ENCODE measurements around the gene KANSL2.

Gene KANSL2

GRCh38 chr12:48690436-48690835 is 8.4 kb upstream of the KANSL2 start:
- TF ChIP-seq USF1 (IDR thresholded peaks at IDR 0.05) (no peak), TEAD4 (IDR thresholded peaks at IDR 0.05) (no peak), TAF1 (IDR thresholded peaks at IDR 0.05; ENCODE audit: low read depth) (no peak), REST (IDR thresholded peaks at IDR 0.05; ENCODE audit: low read depth) (no peak), YY1 (IDR thresholded peaks at IDR 0.05; ENCODE audit: low read depth) (no peak), ZBTB7A (IDR thresholded peaks at IDR 0.05; ENCODE audit: low read depth) (no peak), CREB1 (IDR thresholded peaks at IDR 0.05; ENCODE audit: low read depth) (no peak), CEBPB (IDR thresholded peaks at IDR 0.05) (no peak), EGR1 (IDR thresholded peaks at IDR 0.05) (no peak), NFIC (IDR thresholded peaks at IDR 0.05) (no peak), MAX (IDR thresholded peaks at IDR 0.05) (no peak), FOXM1 (IDR thresholded peaks at IDR 0.05; ENCODE audit: borderline replicate concordance, low read depth) (no peak), TCF12 (IDR thresholded peaks at IDR 0.05; ENCODE audit: low read depth) (no peak), EP300 (IDR thresholded peaks at IDR 0.05; ENCODE audit: borderline replicate concordance) (no peak), RAD21 (IDR thresholded peaks at IDR 0.05; ENCODE audit: low read depth) (no peak)

GRCh38 chr12:48688836-48689235 is 6.8 kb upstream of the KANSL2 start:
- TF ChIP-seq TEAD4 (IDR thresholded peaks at IDR 0.05), result no peak
- no peak for TF ChIP-seq EP300 (IDR thresholded peaks at IDR 0.05; ENCODE audit: borderline replicate concordance)
- TF ChIP-seq MAX (IDR thresholded peaks at IDR 0.05), result no peak

- TF ChIP-seq REST (IDR thresholded peaks at IDR 0.05; ENCODE audit: low read depth) (no peak), EP300 (IDR thresholded peaks at IDR 0.05; ENCODE audit: borderline replicate concordance) (no peak), RAD21 (IDR thresholded peaks at IDR 0.05; ENCODE audit: low read depth) (no peak), NFIC (IDR thresholded peaks at IDR 0.05) (no peak), EGR1 (IDR thresholded peaks at IDR 0.05) (no peak), TEAD4 (IDR thresholded peaks at IDR 0.05) (no peak), CREB1 (IDR thresholded peaks at IDR 0.05; ENCODE audit: low read depth) (no peak), MAX (IDR thresholded peaks at IDR 0.05) (no peak), FOXM1 (IDR thresholded peaks at IDR 0.05; ENCODE audit: borderline replicate concordance, low read depth) (no peak), CEBPB (IDR thresholded peaks at IDR 0.05) (no peak), USF1 (IDR thresholded peaks at IDR 0.05) (no peak), TCF12 (IDR thresholded peaks at IDR 0.05; ENCODE audit: low read depth) (no peak), TAF1 (IDR thresholded peaks at IDR 0.05; ENCODE audit: low read depth) (no peak), YY1 (IDR thresholded peaks at IDR 0.05; ENCODE audit: low read depth) (no peak), ZBTB7A (IDR thresholded peaks at IDR 0.05; ENCODE audit: low read depth) (no peak)
Measured at GRCh38 chr12:48687592-48687991, 5.6 kb upstream of the KANSL2 start.

GRCh38 chr12:48686615-48687334 is 4.7 kb upstream of the KANSL2 start:
- TF ChIP-seq TEAD4 (IDR thresholded peaks at IDR 0.05) (no peak), ZBTB7A (IDR thresholded peaks at IDR 0.05; ENCODE audit: low read depth) (no peak), TAF1 (IDR thresholded peaks at IDR 0.05; ENCODE audit: low read depth) (no peak), EGR1 (IDR thresholded peaks at IDR 0.05) (no peak), REST (IDR thresholded peaks at IDR 0.05; ENCODE audit: low read depth) (no peak), CEBPB (IDR thresholded peaks at IDR 0.05) (no peak), USF1 (IDR thresholded peaks at IDR 0.05) (no peak)
